Activated CD8-positive, alpha-beta memory T cell treated with anti-CD3 and anti-CD28 coated beads for 36 hours (primary cell): ENCODE data around the gene INTS14. TPM values are rescaled to one million over a fixed set of nuclear protein-coding genes. Genes with fewer than 3 reads are reported as not detected.
"Not testable (repeated sequence)": the region's sequence is repeated elsewhere in the genome, so short reads cannot be mapped to it uniquely, and the experiment has no call there.

Experiments used
- CTCF ChIA-PET: fragments of 350-600 bp; sonication (Branson Sonifier 250); formaldehyde crosslinking; loops from one replicate; lab custom pipeline; 2021; ENCODE audit warnings: antibody characterized with exemption; lab: Charles Lee
- POLR2A ChIA-PET: fragments of 350-600 bp; sonication (Branson Sonifier 250); formaldehyde crosslinking; loops from one replicate; lab custom pipeline; 2021; ENCODE audit warnings: antibody characterized with exemption; lab: Charles Lee
- total RNA-seq, 2 experiments: library from RNA; stranded (reverse); gene quantifications; one replicate each; pipeline ENCODE4 v1.2.3, GENCODE V29; 2021

Gene INTS14
- total RNA-seq, 2 experiments from 2014 or later = 59.2 to 62.3 TPM

GRCh38 chr15:65551183-65551582 lies 59.7 kb downstream of the INTS14 start:
- ChIA-PET POLR2A (no interaction called here), CTCF (no interaction called here)

GRCh38 chr15:65550681-65551098 lies 60.2 kb downstream of the INTS14 start:
- POLR2A ChIA-PET = no interaction called here
- CTCF ChIA-PET = no interaction called here

DNA sequence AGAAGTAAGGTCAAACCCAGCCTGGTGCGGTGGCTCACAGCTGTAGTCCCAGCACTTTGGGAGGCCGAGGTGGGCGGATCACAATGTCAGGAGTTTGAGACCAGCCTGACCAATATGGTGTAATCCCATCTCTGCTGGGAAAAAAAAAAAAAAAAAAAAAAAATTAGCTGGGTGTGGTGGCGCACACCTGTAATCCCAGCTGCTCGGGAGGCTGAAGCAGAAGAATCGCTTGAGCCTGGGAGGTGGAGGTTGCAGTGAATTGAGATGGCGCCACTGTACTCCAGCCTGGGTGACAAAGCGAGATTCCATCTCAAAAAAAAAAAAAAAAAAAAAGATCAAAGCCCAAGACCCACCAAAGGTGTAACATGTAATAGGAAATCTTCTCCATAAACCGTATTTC lies 61.6 kb downstream of the INTS14 start:
- CTCF ChIA-PET = interaction anchor here (0.6 kb wide), 1 partner anchor 230 kb away, joined by 4 read pairs; no protein-coding TSS in a partner anchor
- POLR2A ChIA-PET = not testable (repeated sequence)

GRCh38 chr15:65547841-65548240 lies 63.1 kb downstream of the INTS14 start:
- ChIA-PET POLR2A (no interaction called here), CTCF (no interaction called here)

DNA sequence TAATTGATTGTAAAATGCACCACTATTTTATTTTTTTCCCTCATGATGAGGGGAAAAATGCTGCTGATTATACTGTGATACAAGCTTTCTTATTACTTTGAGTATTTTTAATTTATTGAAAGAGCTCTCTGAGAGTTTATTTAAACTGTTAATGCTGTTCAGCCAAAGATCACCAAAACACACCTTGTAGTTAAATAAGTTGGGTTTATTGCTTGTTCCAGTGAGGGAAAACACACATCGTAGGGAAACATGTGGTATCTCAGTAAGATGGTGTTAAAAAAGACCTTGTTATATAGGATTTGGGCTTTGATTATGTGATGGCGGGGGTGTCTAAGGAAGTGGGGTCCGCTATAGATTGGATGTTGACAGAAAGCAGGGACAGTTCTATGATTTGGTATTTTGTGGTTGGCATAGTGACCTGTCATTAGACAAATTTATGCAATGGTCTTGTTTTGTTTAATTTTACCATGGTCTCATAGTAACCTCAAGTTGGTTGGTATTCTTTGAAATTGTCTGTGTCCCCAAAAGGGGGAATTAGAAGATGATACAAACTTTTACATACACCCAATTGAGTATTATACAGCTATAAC lies 69.6 kb downstream of the INTS14 start:
- ChIA-PET POLR2A (no interaction called here), CTCF (interaction anchor here (0.6 kb wide), 1 partner anchor 29 kb away, joined by 4 read pairs; no protein-coding TSS in a partner anchor)

DNA sequence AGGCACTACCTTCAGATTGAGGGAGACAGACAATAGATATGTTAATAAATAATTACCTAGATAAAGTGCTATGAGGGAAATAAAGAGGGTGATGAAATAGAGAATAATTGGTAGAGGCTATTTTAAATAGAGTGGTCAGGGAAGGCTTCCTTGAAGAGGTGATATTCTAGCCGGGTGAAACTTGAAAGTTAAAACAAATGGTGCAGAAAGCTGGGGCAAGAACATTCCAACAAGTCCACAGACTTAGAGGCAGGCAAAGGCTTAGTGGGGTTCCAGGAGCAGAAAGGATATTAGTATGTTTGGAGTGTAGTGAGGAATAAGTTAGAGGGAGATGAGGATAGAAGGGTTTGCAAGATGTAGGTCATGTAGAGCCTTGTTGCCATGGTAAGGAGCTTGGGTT lies 70.6 kb downstream of the INTS14 start:
- ChIA-PET CTCF (no interaction called here), POLR2A (no interaction called here)

DNA sequence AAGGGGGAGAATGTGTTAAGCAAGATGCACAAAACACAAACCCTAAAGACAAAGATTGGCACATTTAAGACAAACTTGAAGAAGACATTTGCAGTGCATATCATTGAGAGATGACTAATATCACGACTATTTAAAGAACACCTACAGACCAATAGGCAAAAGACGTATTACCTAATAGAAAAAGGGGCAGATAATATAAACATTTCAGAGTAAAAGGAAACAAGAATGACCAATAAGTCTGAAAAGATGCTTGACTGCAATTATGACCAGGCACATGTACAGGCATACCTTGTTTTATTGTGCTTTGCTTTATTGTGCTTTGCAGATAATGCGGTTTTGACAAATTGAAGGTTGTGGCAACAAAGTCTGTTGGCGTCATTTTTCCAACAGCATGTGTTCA lies 75.7 kb downstream of the INTS14 start:
- ChIA-PET POLR2A (no interaction called here), CTCF (no interaction called here)

DNA sequence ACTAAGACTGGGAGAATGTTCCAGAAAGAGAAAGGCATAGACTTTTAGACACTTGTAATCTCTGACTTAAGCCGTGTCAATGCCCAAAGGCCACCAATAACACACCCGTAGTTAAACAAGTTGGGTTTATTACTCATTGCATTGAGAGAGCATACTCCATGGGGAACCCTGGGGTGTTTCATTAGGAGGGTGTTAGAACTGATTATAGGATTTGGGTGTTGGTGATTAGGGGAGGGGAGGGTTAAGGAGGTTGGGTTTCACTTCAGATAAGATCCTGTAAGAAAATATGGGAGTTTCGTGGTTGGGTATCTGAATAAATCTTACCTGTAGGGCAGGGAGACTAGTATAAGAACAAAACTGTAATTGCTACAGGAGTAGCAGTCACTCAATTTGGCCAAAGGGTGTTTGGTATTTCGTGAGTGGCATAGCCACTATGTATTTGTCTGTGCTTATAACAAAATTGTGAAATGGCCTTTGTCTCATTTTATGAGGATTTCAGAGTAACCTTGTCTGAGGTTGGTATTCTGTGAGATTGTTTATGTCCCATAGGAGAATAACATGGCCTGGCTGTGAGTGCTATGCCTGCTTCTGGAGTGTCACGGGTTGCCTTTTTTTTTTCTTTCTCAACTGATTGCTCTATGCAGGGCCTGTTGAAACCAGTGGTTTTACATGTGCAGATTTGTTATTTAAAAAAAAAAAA lies 77.7 kb downstream of the INTS14 start:
- ChIA-PET CTCF (interaction anchor here (0.7 kb wide), 1 partner anchor 296 kb away, joined by 4 read pairs; no protein-coding TSS in a partner anchor), POLR2A (interaction anchor here (0.7 kb wide), 1 partner anchor 38 kb away, joined by 6 read pairs; no protein-coding TSS in a partner anchor)

GRCh38 chr15:65532738-65533051 lies 78.2 kb downstream of the INTS14 start:
- POLR2A ChIA-PET = interaction anchor here (0.7 kb wide), 1 partner anchor 38 kb away, joined by 6 read pairs; no protein-coding TSS in a partner anchor
- CTCF ChIA-PET = interaction anchor here (0.7 kb wide), 1 partner anchor 296 kb away, joined by 4 read pairs; no protein-coding TSS in a partner anchor

GRCh38 chr15:65530318-65531111 lies 80.4 kb downstream of the INTS14 start, which contains the start of gene HACD3:
HACD3 (plus strand) TSS chr15:65530463; CDS start chr15:65530632, 169 bp downstream.
- POLR2A ChIA-PET = interaction anchor here (0.6 to 1.5 kb wide), 8 partner anchors 12 to 547 kb away, joined by 3 to 9 read pairs (median 4); partner anchors contain the start of gene INTS14
- CTCF ChIA-PET = interaction anchor here (0.9 to 1.6 kb wide), 2 partner anchors 13 to 327 kb away, joined by 4 to 5 read pairs; partner anchors contain the start of gene DPP8

DNA sequence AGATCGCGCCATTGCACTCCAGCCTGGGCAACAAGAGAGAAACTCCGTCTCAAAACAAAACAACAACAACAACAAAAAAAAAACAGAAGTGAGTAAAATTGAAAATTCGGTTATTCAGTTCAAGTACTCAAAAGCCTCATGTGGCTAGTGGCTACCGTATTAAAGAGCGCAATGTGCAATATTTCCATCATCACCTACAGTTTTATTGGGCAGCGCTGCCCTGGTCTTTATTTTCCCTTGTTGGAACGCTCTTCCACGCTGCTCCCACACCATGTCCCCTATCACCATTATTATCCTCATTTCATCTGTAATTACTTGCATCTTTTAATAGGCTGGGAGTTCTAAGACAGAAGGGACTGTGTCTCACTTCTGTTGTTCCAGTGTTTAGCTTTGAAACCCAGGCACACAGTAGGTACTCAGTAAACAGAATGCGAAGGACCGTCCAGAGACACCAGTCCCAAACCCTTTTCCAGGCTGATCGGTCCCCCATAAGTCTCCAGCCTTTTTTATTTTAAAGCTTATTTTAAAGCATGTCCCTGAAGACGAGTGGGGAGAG lies 81.1 kb downstream of the INTS14 start:
- ChIA-PET CTCF (interaction anchor here (0.6 to 1.6 kb wide), 3 partner anchors 9 to 13 kb away, joined by 3 to 5 read pairs (median 3); partner anchors contain the start of gene DPP8), POLR2A (interaction anchor here (0.5 to 1.5 kb wide), 5 partner anchors 11 to 294 kb away, joined by 3 to 8 read pairs (median 4); partner anchors contain the start of gene INTS14)

Other genes with a start within 250 kb of the INTS14 start
- not detected for gene IGDCC3, start 233.1 kb downstream of the INTS14 start, total RNA-seq
- under 1 TPM; 0.27 to 0.29 TPM for gene IGDCC4, start 188.2 kb downstream of the INTS14 start, total RNA-seq
- 10 to 100 TPM; 29.5 to 29.8 TPM for gene DPP8, start 93.4 kb downstream of the INTS14 start, total RNA-seq
- gene HACD3, start 80.7 kb downstream of the INTS14 start, total RNA-seq = 10 to 100 TPM; 47.3 to 47.9 TPM
- 1 to 10 TPM; 6.4 to 7.8 TPM for gene SLC24A1, start 10.8 kb upstream of the INTS14 start, total RNA-seq
- 10 to 100 TPM; 48.5 to 51.5 TPM for gene DENND4A, start 181.2 kb upstream of the INTS14 start, total RNA-seq